Measurements from ENCODE around the gene CAMKK1. TPM values are rescaled to one million over a fixed set of nuclear protein-coding genes. Genes with fewer than 3 reads are reported as not detected.

CAMKK1 gene
- polyA plus RNA-seq, 1 donor (not counting 4 experiments of a cell fraction or from before 2014, with no cell fraction given): 2.5 TPM

- peak in 2 of 3 experiments; percentile 35 to 55 for TF ChIP-seq CTCF (optimal IDR thresholded peaks at IDR 0.05 in 1 of 3, IDR thresholded peaks at IDR 0.05 in 1 of 3, conservative IDR thresholded peaks at IDR 0.05 in 1 of 3; ENCODE audit: extremely low read depth in 1 of 3, insufficient read depth in 2 of 3, low read length in 3 of 3)
- no peak for TF ChIP-seq EZH2 (IDR thresholded peaks at IDR 0.05; ENCODE audit: low read length)
- peaks cover 5% of the 10 kb centered on the region for H3K27me3 ChIP-seq (ENCODE audit: control insufficient read depth, extremely low read depth, insufficient read depth, low read length)
- no peak overlapping the region for H2AFZ ChIP-seq (ENCODE audit: control insufficient read depth, low read length)
- H3K27ac ChIP-seq (ENCODE audit: control insufficient read depth, insufficient read depth, low read length): no peak overlapping the region
- H3K79me2 ChIP-seq (ENCODE audit: control insufficient read depth, insufficient read depth, low read length): no peaks in the 10 kb centered on the region
- H4K20me1 ChIP-seq (ENCODE audit: control insufficient read depth, extremely low read depth, insufficient read depth, low read length): no peaks in the 10 kb centered on the region
- H3K9ac ChIP-seq (ENCODE audit: control insufficient read depth, extremely low read depth, insufficient read depth, low read length): no peak overlapping the region
- no peak overlapping the region for H3K4me2 ChIP-seq (ENCODE audit: control insufficient read depth, extremely low read depth, insufficient read depth, low read depth, low read length)
- no peaks in the 10 kb centered on the region for H3K36me3 ChIP-seq (ENCODE audit: control insufficient read depth in 2 of 2, extremely low read depth in 1 of 2, insufficient read depth in 2 of 2, low read length in 2 of 2)
- no peaks in the 10 kb centered on the region for H3K9me1 ChIP-seq (ENCODE audit: control insufficient read depth, extremely low read depth, insufficient read depth, low read length)
- FAIRE-seq (no peak), DNase-seq (ENCODE audit: low read depth, low spot score) (no peak)
- no peaks in the 10 kb centered on the region for H3K4me1 ChIP-seq (ENCODE audit: control insufficient read depth, extremely low read depth, insufficient read depth, low read length)
- dilution Hi-C loops (cut with MboI; ENCODE audit: extremely low pct_ligation_motif_present, low sequenced_read_pairs): no loop called here
- no peaks in the 10 kb centered on the region for H3K9me3 ChIP-seq (ENCODE audit: control insufficient read depth, low read depth, low read length)
- H3K4me3 ChIP-seq (ENCODE audit: control insufficient read depth in 2 of 3, extremely low read depth in 1 of 3, insufficient read depth in 2 of 3, low read depth in 1 of 3, low read length in 3 of 3): no peak overlapping the region
Measured at GRCh38 chr17:3907483-3908216, 14.8 kb upstream of the CAMKK1 start.

- no peaks in the 10 kb centered on the region for H3K9me3 ChIP-seq (ENCODE audit: control insufficient read depth, low read depth, low read length)
- no peak overlapping the region for H3K4me2 ChIP-seq (ENCODE audit: control insufficient read depth, extremely low read depth, insufficient read depth, low read depth, low read length)
- no peak for TF ChIP-seq CTCF (optimal IDR thresholded peaks at IDR 0.05 in 1 of 3, IDR thresholded peaks at IDR 0.05 in 1 of 3, conservative IDR thresholded peaks at IDR 0.05 in 1 of 3; ENCODE audit: extremely low read depth in 1 of 3, insufficient read depth in 2 of 3, low read length in 3 of 3)
- TF ChIP-seq EZH2 (IDR thresholded peaks at IDR 0.05; ENCODE audit: low read length): no peak
- DNase-seq (ENCODE audit: low read depth, low spot score) (no peak), FAIRE-seq (no peak)
- H3K4me1 ChIP-seq (ENCODE audit: control insufficient read depth, extremely low read depth, insufficient read depth, low read length): no peaks in the 10 kb centered on the region
- H3K4me3 ChIP-seq (ENCODE audit: control insufficient read depth in 2 of 3, extremely low read depth in 1 of 3, insufficient read depth in 2 of 3, low read depth in 1 of 3, low read length in 3 of 3): no peak overlapping the region
- H4K20me1 ChIP-seq (ENCODE audit: control insufficient read depth, extremely low read depth, insufficient read depth, low read length): no peaks in the 10 kb centered on the region
- no peak overlapping the region for H3K27ac ChIP-seq (ENCODE audit: control insufficient read depth, insufficient read depth, low read length)
- dilution Hi-C loops (cut with MboI; ENCODE audit: extremely low pct_ligation_motif_present, low sequenced_read_pairs): no loop called here
- H3K79me2 ChIP-seq (ENCODE audit: control insufficient read depth, insufficient read depth, low read length): no peaks in the 10 kb centered on the region
- no peak overlapping the region for H2AFZ ChIP-seq (ENCODE audit: control insufficient read depth, low read length)
- no peak overlapping the region for H3K9ac ChIP-seq (ENCODE audit: control insufficient read depth, extremely low read depth, insufficient read depth, low read length)
- no peaks in the 10 kb centered on the region for H3K36me3 ChIP-seq (ENCODE audit: control insufficient read depth in 2 of 2, extremely low read depth in 1 of 2, insufficient read depth in 2 of 2, low read length in 2 of 2)
- H3K27me3 ChIP-seq (ENCODE audit: control insufficient read depth, extremely low read depth, insufficient read depth, low read length): peaks cover 5% of the 10 kb centered on the region
- no peaks in the 10 kb centered on the region for H3K9me1 ChIP-seq (ENCODE audit: control insufficient read depth, extremely low read depth, insufficient read depth, low read length)
Measured at GRCh38 chr17:3906881-3907280, 14.0 kb upstream of the CAMKK1 start.

Data from keratinocyte (primary cell).